Measurements from ENCODE around the gene LILRB3.
A peak's percentile ranks its signal among the peaks of the same experiment; 100 is the strongest.
"Not testable (repeated sequence)": the region's sequence is repeated elsewhere in the genome, so short reads cannot be mapped to it uniquely, and the experiment has no call there.

Gene LILRB3

GRCh38 chr19:54242646-54243045 is 19.8 kb upstream of the LILRB3 start, which contains the start of gene LILRA6:
Gene LILRA6, minus strand, starts transcription at chr19:54242790.
- not testable (repeated sequence) for DNase-seq (ENCODE audit: low read depth)

- DNase-seq (ENCODE audit: low read depth), result not testable (repeated sequence)
Observed at GRCh38 chr19:54242234-54242633, 19.4 kb upstream of the LILRB3 start.

- DNase-seq (ENCODE audit: low read depth), result not testable (repeated sequence)
Observed at GRCh38 chr19:54240372-54241336, 17.8 kb upstream of the LILRB3 start.

GRCh38 chr19:54239491-54240371 is 16.9 kb upstream of the LILRB3 start:
- DNase-seq (ENCODE audit: low read depth), result not testable (repeated sequence)

GRCh38 chr19:54233941-54234340 is 11.1 kb upstream of the LILRB3 start:
- no peak for DNase-seq (ENCODE audit: low read depth)

- DNase-seq (ENCODE audit: low read depth), result peak; percentile 75
Observed at GRCh38 chr19:54231077-54231931, 8.5 kb upstream of the LILRB3 start.

GRCh38 chr19:54230031-54230430 is 7.2 kb upstream of the LILRB3 start:
- no peak for DNase-seq (ENCODE audit: low read depth)

GRCh38 chr19:54229146-54229545 is 6.3 kb upstream of the LILRB3 start:
- DNase-seq (ENCODE audit: low read depth), result no peak

GRCh38 chr19:54224619-54225018 is 1.8 kb upstream of the LILRB3 start:
- not testable (repeated sequence) for DNase-seq (ENCODE audit: low read depth)

- DNase-seq (ENCODE audit: low read depth), result not testable (repeated sequence)
Observed at GRCh38 chr19:54223937-54224281, 1.1 kb upstream of the LILRB3 start.

GRCh38 chr19:54223277-54223936 is 600 bp upstream of the LILRB3 start:
- not testable (repeated sequence) for DNase-seq (ENCODE audit: low read depth)

GRCh38 chr19:54221947-54222346 is 860 bp downstream of the LILRB3 start:
- not testable (repeated sequence) for DNase-seq (ENCODE audit: low read depth)

- not testable (repeated sequence) for DNase-seq (ENCODE audit: low read depth)
Observed at GRCh38 chr19:54219702-54220101, 3.1 kb downstream of the LILRB3 start.

- no peak for DNase-seq (ENCODE audit: low read depth)
Observed at GRCh38 chr19:54218960-54219661, 3.7 kb downstream of the LILRB3 start.

- DNase-seq (ENCODE audit: low read depth), result no peak
Observed at GRCh38 chr19:54218259-54218658, 4.5 kb downstream of the LILRB3 start.

- DNase-seq (ENCODE audit: low read depth), result not testable (repeated sequence)
Observed at GRCh38 chr19:54217517-54218247, 5.1 kb downstream of the LILRB3 start.

GRCh38 chr19:54216869-54217268 is 5.9 kb downstream of the LILRB3 start:
- DNase-seq (ENCODE audit: low read depth), result no peak

- DNase-seq (ENCODE audit: low read depth), result not testable (repeated sequence)
Observed at GRCh38 chr19:54214734-54215133, 8.1 kb downstream of the LILRB3 start.

GRCh38 chr19:54214217-54214616 is 8.6 kb downstream of the LILRB3 start:
- not testable (repeated sequence) for DNase-seq (ENCODE audit: low read depth)

- DNase-seq (ENCODE audit: low read depth), result no peak
Observed at GRCh38 chr19:54211235-54211634, 11.6 kb downstream of the LILRB3 start.

Measured in ELR (cell line).